Erythroblast (primary cell): ENCODE data around the gene TMEM250.

Experiments
- GATA1 ChIP-seq: IDR thresholded peaks from 2 replicates; pipeline ENCODE4 v1.6.1; 2011; ENCODE audit warnings: low read depth, mild to moderate bottlenecking, control low read depth, low read length, moderate library complexity
- POLR2A ChIP-seq: IDR thresholded peaks from 2 replicates; pipeline ENCODE4 v1.6.1; 2011; ENCODE audit warnings: mild to moderate bottlenecking, low read length

- no peak for TF ChIP-seq POLR2A
- no peak for TF ChIP-seq GATA1
Observed at GRCh38 chr9:136159851-136160250, 41.2 kb upstream of the TMEM250 start.
